BE2C (cell line): ENCODE data around the gene MYLK3. TPM values are rescaled to one million over a fixed set of nuclear protein-coding genes. Genes with fewer than 3 reads are reported as not detected.
A peak's percentile ranks its signal among the peaks of the same experiment; 100 is the strongest.

Experiments used
- DNase-seq: peaks from one replicate; pipeline ENCODE4 v3.0.0-alpha.2; 2020
- H3K27me3 ChIP-seq: fragments of 250-450 bp; sonication (Bioruptor Pico); 2 replicates; pipeline ENCODE4 v1.5.1; 2020; ENCODE audit warnings: mild to moderate bottlenecking
- H3K36me3 ChIP-seq: fragments of 250-450 bp; sonication (Bioruptor Pico); 2 replicates; pipeline ENCODE4 v1.5.1; 2020; ENCODE audit warnings: mild to moderate bottlenecking
- H3K4me1 ChIP-seq: fragments of 250-450 bp; sonication (Bioruptor Pico); 2 replicates; pipeline ENCODE4 v1.5.1; 2020
- H3K4me3 ChIP-seq: 2 replicates; pipeline ENCODE4 v1.5.1; 2011; ENCODE audit warnings: low read depth, low read length
- H3K9me3 ChIP-seq: fragments of 250-450 bp; sonication (Bioruptor Pico); 2 replicates; pipeline ENCODE4 v1.5.1; 2020
- polyA plus RNA-seq: library from polyadenylated mRNA; unstranded; fragments of >200 nt; gene quantifications from one replicate; pipeline ENCODE4 v1.2.1, GENCODE V29; 2012; ENCODE audit warnings: low read depth, missing spikeins; ENCODE audit not compliant: insufficient read length, insufficient read depth
- TF ChIP-seq, protein P1 (sequence below): IDR thresholded peaks from 2 replicates; pipeline ENCODE4 v1.5.1; 2012; ENCODE audit warnings: mild to moderate bottlenecking, low read depth, low read length

Gene MYLK3
- polyA plus RNA-seq, result 1.2 TPM

DNA sequence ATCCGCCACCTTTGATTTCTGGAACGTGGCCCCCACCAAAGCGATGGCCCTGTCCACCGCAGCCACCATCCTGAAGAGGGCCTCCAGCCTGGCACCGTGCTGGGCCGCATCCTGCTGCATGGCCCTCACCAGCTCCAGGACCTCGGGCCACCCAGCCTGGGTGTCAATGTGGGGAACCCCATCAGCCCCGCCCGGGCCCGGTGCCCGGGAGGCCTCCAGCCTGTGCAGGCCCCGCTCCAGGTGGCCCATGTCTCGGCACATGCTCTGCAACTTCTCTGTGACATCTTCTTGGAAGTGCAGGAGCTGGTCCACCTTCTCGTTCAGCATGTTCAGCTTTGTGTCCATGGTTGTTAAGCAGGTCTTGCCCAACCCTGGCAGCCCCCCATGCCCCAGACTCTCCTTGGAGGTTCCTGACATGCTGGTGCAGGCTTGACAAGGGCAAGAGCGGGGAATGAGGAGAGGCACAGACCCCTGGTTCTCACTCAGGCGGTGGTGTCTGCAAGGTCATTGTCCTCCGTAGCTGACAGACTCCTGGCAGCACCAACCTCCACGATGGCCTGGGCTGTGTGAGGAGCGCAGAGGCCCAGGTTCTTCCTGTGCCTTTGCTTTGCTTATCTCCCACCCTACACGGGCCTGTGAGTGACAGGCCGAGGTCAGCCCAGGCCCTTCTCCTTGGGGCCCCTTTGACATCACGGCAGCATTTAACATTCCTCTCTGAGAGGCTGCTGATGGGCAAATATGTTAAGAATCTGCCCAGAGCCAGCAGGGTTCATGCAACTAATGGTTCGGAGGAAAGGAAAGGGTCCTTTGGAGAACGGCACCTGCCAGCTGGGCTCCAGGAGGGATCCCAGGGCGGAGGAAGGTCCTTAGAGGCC is at the start of gene MYLK3:
TSS of gene MYLK3 (minus strand) at position 568 of the 875 bp plus-strand sequence. CDS start at position 417, 151 bp downstream.
- H3K36me3 ChIP-seq, result no peaks in the 10 kb centered on the region
- no peak for DNase-seq
- H3K27me3 ChIP-seq, result no peaks in the 10 kb centered on the region; the same call in 1 of the 2 replicates
- H3K4me3 ChIP-seq, result no peak within 1 kb of the TSS
- H3K9me3 ChIP-seq, result no peaks in the 10 kb centered on the region
- peaks cover 11% of the 10 kb centered on the region for H3K4me1 ChIP-seq
- TF ChIP-seq, protein P1, sequence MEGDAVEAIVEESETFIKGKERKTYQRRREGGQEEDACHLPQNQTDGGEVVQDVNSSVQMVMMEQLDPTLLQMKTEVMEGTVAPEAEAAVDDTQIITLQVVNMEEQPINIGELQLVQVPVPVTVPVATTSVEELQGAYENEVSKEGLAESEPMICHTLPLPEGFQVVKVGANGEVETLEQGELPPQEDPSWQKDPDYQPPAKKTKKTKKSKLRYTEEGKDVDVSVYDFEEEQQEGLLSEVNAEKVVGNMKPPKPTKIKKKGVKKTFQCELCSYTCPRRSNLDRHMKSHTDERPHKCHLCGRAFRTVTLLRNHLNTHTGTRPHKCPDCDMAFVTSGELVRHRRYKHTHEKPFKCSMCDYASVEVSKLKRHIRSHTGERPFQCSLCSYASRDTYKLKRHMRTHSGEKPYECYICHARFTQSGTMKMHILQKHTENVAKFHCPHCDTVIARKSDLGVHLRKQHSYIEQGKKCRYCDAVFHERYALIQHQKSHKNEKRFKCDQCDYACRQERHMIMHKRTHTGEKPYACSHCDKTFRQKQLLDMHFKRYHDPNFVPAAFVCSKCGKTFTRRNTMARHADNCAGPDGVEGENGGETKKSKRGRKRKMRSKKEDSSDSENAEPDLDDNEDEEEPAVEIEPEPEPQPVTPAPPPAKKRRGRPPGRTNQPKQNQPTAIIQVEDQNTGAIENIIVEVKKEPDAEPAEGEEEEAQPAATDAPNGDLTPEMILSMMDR, result no peak

DNA sequence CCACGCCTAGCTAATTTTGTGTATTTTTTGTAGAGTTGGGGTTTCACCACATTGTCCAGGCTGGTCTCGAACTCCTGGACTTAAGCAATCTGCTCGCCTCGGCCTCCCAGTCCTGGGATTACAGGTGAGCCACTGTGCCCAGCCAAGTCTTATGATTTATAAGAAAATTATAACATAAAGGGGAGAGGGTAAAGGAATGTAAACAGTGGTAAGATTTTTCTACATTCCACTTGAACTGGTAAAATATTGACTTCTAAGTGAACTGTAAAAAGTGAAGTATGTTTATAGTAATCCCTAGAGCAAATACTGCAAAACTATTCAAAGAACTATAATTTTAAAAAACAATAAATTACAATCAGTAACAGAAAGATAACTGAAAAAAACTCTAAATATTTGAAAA is 49.4 kb upstream of the MYLK3 start:
- Histone ChIP-seq H3K36me3 (no peaks in the 10 kb centered on the region), H3K27me3 (no peaks in the 10 kb centered on the region), H3K9me3 (no peaks in the 10 kb centered on the region), H3K4me1 (no peaks in the 10 kb centered on the region), H3K4me3 (no peak overlapping the region)
- DNase-seq, result no peak
- TF ChIP-seq, protein P1, result no peak

DNA sequence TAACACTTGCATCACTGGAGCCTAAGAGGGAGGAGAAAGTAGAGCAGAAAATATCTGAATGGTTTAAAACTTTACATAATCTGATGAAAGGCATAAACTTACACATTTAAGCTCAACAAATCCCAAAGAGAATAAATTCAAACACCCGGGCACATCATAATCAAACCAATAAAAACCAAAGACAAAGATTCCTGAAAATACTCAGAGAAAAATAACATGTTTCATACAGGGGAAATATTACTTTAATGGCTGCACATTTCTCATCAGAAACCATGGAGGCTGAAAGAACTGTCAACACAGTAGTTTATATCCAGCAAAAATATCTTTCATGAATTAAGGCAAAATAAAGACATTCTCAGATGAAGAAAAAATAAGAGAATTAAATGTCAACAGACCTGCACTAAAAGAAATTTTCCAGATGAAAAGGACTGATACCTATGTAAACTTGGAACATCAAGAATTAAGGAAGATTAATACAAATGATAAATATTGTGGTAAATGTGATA is 48.7 kb upstream of the MYLK3 start:
- H3K4me1 ChIP-seq, result no peaks in the 10 kb centered on the region

DNA sequence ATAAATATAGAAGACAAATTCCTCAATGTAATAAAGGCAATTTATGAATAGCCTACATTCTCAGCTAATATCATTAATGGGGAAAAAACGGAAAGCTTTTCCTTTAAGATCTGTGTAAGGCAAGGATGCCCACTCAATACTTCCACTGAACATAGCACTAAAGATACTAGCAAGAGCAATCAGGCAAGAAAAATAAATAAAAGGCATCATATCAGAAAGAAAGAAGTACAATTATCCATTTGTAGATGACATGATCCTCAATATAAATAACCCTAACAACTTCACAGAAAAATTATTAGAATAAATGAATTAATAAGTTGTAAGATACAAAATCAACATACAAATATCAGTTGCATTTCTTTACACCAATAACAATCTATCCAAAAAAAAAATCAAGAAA is 45.7 kb upstream of the MYLK3 start:
- H3K36me3 ChIP-seq, result no peaks in the 10 kb centered on the region
- H3K4me3 ChIP-seq, result no peak overlapping the region
- no peak for DNase-seq
- H3K9me3 ChIP-seq, result no peaks in the 10 kb centered on the region
- H3K4me1 ChIP-seq, result peaks cover 4% of the 10 kb centered on the region; the same call in 1 of the 2 replicates
- no peaks in the 10 kb centered on the region for H3K27me3 ChIP-seq
- TF ChIP-seq, protein P1, result no peak

More for the DNA sequence above, 48.7 kb upstream of the MYLK3 start:
- Histone ChIP-seq H3K36me3 (no peaks in the 10 kb centered on the region), H3K9me3 (no peaks in the 10 kb centered on the region), H3K4me3 (no peak overlapping the region), H3K27me3 (no peaks in the 10 kb centered on the region)
- no peak for DNase-seq
- TF ChIP-seq, protein P1, result no peak

DNA sequence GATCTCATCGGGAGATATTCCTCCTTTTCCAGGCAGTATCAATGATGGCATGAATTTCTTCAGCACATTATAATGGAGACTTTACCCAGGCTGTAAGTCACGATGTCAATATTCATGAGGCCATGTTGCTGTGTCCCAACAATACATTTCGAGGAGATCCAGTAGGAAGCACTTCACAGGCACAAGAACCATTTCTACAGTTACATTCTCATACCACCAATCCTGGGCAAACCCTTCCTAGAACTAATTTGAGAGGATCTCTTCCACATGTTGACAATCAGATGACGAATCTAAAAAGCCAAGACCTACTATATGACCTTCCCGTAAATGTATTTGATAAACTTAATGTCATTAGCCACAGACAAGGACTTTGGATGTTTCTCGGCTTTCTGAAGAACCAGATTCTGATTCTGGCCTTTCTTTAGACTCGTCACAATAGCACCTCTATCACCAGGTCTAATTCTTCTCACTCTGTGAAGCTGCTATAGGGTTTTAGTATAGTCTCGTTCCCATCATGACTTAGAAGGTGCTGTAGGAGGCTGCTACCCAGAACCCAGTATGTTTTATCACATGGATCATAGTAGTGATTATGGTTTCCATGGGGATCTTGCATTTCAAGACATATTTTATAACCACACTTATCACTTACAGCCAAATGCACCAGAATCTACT is 42.6 kb upstream of the MYLK3 start:
- Histone ChIP-seq H3K4me1 (peaks cover 4% of the 10 kb centered on the region; the same call in 1 of the 2 replicates), H3K27me3 (no peaks in the 10 kb centered on the region), H3K36me3 (no peaks in the 10 kb centered on the region), H3K4me3 (peak overlapping the region; percentile 79), H3K9me3 (no peaks in the 10 kb centered on the region)
- TF ChIP-seq, protein P1, result no peak
- no peak for DNase-seq
